GM19372 (cell line): ENCODE data around the gene PTPA.
"Not testable (repeated sequence)": the region's sequence is repeated elsewhere in the genome, so short reads cannot be mapped to it uniquely, and the experiment has no call there.

Experiments used
- ATAC-seq: cut with Tn5 transposase; IDR thresholded peaks from one replicate; pipeline ENCODE4 v1.9.1; 2021; ENCODE audit warnings: mild to moderate bottlenecking, low read depth, moderate library complexity; ENCODE audit not compliant: unreplicated experiment

The PTPA gene

GRCh38 chr9:129150672-129151211 lies 39.5 kb downstream of the PTPA start:
- ATAC-seq: no peak

GRCh38 chr9:129151469-129151868 lies 40.3 kb downstream of the PTPA start:
- no peak for ATAC-seq

GRCh38 chr9:129154866-129155477 lies 43.8 kb downstream of the PTPA start:
- no peak for ATAC-seq

- no peak for ATAC-seq
These were observed 44.9 kb downstream of the PTPA start for GRCh38 chr9:129156163-129156562.

- ATAC-seq: no peak
These were observed 49.7 kb downstream of the PTPA start for GRCh38 chr9:129160712-129161533.

GRCh38 chr9:129161534-129161837 lies 50.3 kb downstream of the PTPA start:
- no peak for ATAC-seq

- ATAC-seq: no peak
These were observed 51.4 kb downstream of the PTPA start for GRCh38 chr9:129162497-129163197.

GRCh38 chr9:129163198-129163670 lies 52.0 kb downstream of the PTPA start:
- ATAC-seq: not testable (repeated sequence)

- ATAC-seq: no peak
These were observed 52.5 kb downstream of the PTPA start for GRCh38 chr9:129163753-129164152.

GRCh38 chr9:129164246-129164930 lies 53.2 kb downstream of the PTPA start:
- ATAC-seq: no peak

GRCh38 chr9:129165198-129165597 lies 54.0 kb downstream of the PTPA start:
- ATAC-seq: no peak

- no peak for ATAC-seq
These were observed 55.7 kb downstream of the PTPA start for GRCh38 chr9:129166623-129167557.

GRCh38 chr9:129170229-129170628 lies 59.0 kb downstream of the PTPA start:
- ATAC-seq: no peak

GRCh38 chr9:129171993-129172751 lies 61.0 kb downstream of the PTPA start:
- no peak for ATAC-seq

GRCh38 chr9:129172816-129173215 lies 61.6 kb downstream of the PTPA start:
- no peak for ATAC-seq

- no peak for ATAC-seq
These were observed 62.3 kb downstream of the PTPA start for GRCh38 chr9:129173296-129174101.

GRCh38 chr9:129174102-129174723 lies 63.0 kb downstream of the PTPA start:
- ATAC-seq: no peak
